ENCODE results near the gene AGBL4. TPM values are rescaled to one million over a fixed set of nuclear protein-coding genes. Genes with fewer than 3 reads are reported as not detected.

Gene AGBL4
- polyA plus RNA-seq, 1 donor (not counting 4 experiments of a cell fraction or from before 2014, with no cell fraction given) = not detected

DNA sequence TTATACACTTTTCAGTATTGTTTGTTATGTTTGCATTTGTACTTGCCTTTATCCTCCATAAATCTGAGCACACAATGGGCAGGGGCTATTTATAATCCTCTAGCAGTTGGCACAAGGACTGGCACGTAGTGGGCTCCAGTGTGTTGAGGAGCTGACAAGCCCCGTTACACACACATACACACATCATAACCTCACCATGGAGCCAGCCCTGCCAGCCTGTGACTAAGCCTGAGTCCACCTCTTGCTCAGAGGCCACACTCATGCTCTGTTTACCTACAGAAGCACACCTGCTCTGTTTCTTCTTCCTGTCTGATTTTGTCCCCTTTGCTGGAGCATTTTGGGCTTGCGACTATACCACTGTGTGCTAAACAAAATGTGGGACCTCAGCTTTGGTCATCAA is 1487.3 kb downstream of the AGBL4 start:
- no peak overlapping the region for H2AFZ ChIP-seq (ENCODE audit: control insufficient read depth, low read length)
- no peaks in the 10 kb centered on the region for H3K79me2 ChIP-seq (ENCODE audit: control insufficient read depth, insufficient read depth, low read length)
- TF ChIP-seq EZH2 (IDR thresholded peaks at IDR 0.05; ENCODE audit: low read length) (no peak), CTCF (optimal IDR thresholded peaks at IDR 0.05 in 1 of 3, IDR thresholded peaks at IDR 0.05 in 1 of 3, conservative IDR thresholded peaks at IDR 0.05 in 1 of 3; ENCODE audit: extremely low read depth in 1 of 3, insufficient read depth in 2 of 3, low read length in 3 of 3) (no peak)
- no peaks in the 10 kb centered on the region for H3K27me3 ChIP-seq (ENCODE audit: control insufficient read depth, extremely low read depth, insufficient read depth, low read length)
- H3K4me1 ChIP-seq (ENCODE audit: control insufficient read depth, extremely low read depth, insufficient read depth, low read length) = no peaks in the 10 kb centered on the region
- no peaks in the 10 kb centered on the region for H3K9me1 ChIP-seq (ENCODE audit: control insufficient read depth, extremely low read depth, insufficient read depth, low read length)
- H3K36me3 ChIP-seq (ENCODE audit: control insufficient read depth in 2 of 2, extremely low read depth in 1 of 2, insufficient read depth in 2 of 2, low read length in 2 of 2) = no peaks in the 10 kb centered on the region
- no peaks in the 10 kb centered on the region for H3K9me3 ChIP-seq (ENCODE audit: control insufficient read depth, low read depth, low read length)
- dilution Hi-C loops (cut with MboI; ENCODE audit: extremely low pct_ligation_motif_present, low sequenced_read_pairs) = no loop called here
- no peak overlapping the region for H3K9ac ChIP-seq (ENCODE audit: control insufficient read depth, extremely low read depth, insufficient read depth, low read length)
- no peak overlapping the region for H3K4me2 ChIP-seq (ENCODE audit: control insufficient read depth, extremely low read depth, insufficient read depth, low read depth, low read length)
- H3K4me3 ChIP-seq (ENCODE audit: control insufficient read depth in 2 of 3, extremely low read depth in 1 of 3, insufficient read depth in 2 of 3, low read depth in 1 of 3, low read length in 3 of 3) = no peak overlapping the region
- H4K20me1 ChIP-seq (ENCODE audit: control insufficient read depth, extremely low read depth, insufficient read depth, low read length) = no peaks in the 10 kb centered on the region
- no peak overlapping the region for H3K27ac ChIP-seq (ENCODE audit: control insufficient read depth, insufficient read depth, low read length)
- FAIRE-seq (peak; percentile 36), DNase-seq (ENCODE audit: low read depth, low spot score) (no peak)

DNA sequence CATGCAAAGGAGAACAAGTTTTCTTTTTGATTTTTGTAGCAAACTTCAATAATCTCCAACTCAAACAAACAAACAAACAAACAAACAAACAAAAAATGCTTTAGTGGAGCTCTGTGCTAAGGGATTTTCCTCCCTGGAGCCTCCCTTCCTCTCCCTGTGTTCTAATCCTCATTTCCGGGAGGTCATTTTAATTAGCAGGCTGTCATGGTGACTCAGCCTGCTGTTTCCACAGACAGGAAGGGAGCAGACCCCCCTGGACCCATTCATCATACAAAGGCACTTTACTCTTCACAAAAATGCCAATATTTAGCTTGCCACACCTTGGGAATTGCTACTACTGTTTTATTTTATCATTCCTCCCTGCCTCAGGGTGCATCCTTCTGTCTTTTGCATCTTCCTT is 1490.8 kb downstream of the AGBL4 start:
- TF ChIP-seq CTCF (optimal IDR thresholded peaks at IDR 0.05 in 1 of 3, IDR thresholded peaks at IDR 0.05 in 1 of 3, conservative IDR thresholded peaks at IDR 0.05 in 1 of 3; ENCODE audit: extremely low read depth in 1 of 3, insufficient read depth in 2 of 3, low read length in 3 of 3) (no peak), EZH2 (IDR thresholded peaks at IDR 0.05; ENCODE audit: low read length) (no peak)
- dilution Hi-C loops (cut with MboI; ENCODE audit: extremely low pct_ligation_motif_present, low sequenced_read_pairs) = no loop called here
- DNase-seq (ENCODE audit: low read depth, low spot score) (no peak), FAIRE-seq (no peak)
- Histone ChIP-seq H3K4me2 (ENCODE audit: control insufficient read depth, extremely low read depth, insufficient read depth, low read depth, low read length) (no peak overlapping the region), H3K27ac (ENCODE audit: control insufficient read depth, insufficient read depth, low read length) (no peak overlapping the region), H3K4me1 (ENCODE audit: control insufficient read depth, extremely low read depth, insufficient read depth, low read length) (no peaks in the 10 kb centered on the region), H4K20me1 (ENCODE audit: control insufficient read depth, extremely low read depth, insufficient read depth, low read length) (no peaks in the 10 kb centered on the region), H2AFZ (ENCODE audit: control insufficient read depth, low read length) (no peak overlapping the region), H3K79me2 (ENCODE audit: control insufficient read depth, insufficient read depth, low read length) (no peaks in the 10 kb centered on the region), H3K36me3 (ENCODE audit: control insufficient read depth in 2 of 2, extremely low read depth in 1 of 2, insufficient read depth in 2 of 2, low read length in 2 of 2) (no peaks in the 10 kb centered on the region), H3K9ac (ENCODE audit: control insufficient read depth, extremely low read depth, insufficient read depth, low read length) (no peak overlapping the region), H3K9me3 (ENCODE audit: control insufficient read depth, low read depth, low read length) (no peaks in the 10 kb centered on the region), H3K9me1 (ENCODE audit: control insufficient read depth, extremely low read depth, insufficient read depth, low read length) (no peaks in the 10 kb centered on the region), H3K4me3 (ENCODE audit: control insufficient read depth in 2 of 3, extremely low read depth in 1 of 3, insufficient read depth in 2 of 3, low read depth in 1 of 3, low read length in 3 of 3) (no peak overlapping the region), H3K27me3 (ENCODE audit: control insufficient read depth, extremely low read depth, insufficient read depth, low read length) (no peaks in the 10 kb centered on the region)

Measured in keratinocyte (primary cell).